Activated naive CD8-positive, alpha-beta T cell (primary cell): ENCODE results near the gene APRT.
"Not testable (repeated sequence)": the region's sequence is repeated elsewhere in the genome, so short reads cannot be mapped to it uniquely, and the experiment has no call there.

Experiments
- H3K27ac Mint-ChIP-seq: one replicate; pipeline ENCODE4 v1.8.0; 2021; ENCODE audit warnings: mixed read lengths
- H3K27me3 Mint-ChIP-seq: one replicate; pipeline ENCODE4 v1.8.0; 2021; ENCODE audit warnings: mixed read lengths
- H3K36me3 Mint-ChIP-seq: one replicate; pipeline ENCODE4 v1.8.0; 2021; ENCODE audit warnings: mixed read lengths
- H3K4me1 Mint-ChIP-seq: one replicate; pipeline ENCODE4 v1.8.0; 2021; ENCODE audit warnings: low read depth, mixed read lengths
- H3K4me3 Mint-ChIP-seq: one replicate; pipeline ENCODE4 v1.8.0; 2021; ENCODE audit warnings: mild to moderate bottlenecking, mixed read lengths
- H3K9me3 Mint-ChIP-seq: one replicate; pipeline ENCODE4 v1.8.0; 2021; ENCODE audit warnings: low read depth, mixed read lengths

APRT gene

DNA sequence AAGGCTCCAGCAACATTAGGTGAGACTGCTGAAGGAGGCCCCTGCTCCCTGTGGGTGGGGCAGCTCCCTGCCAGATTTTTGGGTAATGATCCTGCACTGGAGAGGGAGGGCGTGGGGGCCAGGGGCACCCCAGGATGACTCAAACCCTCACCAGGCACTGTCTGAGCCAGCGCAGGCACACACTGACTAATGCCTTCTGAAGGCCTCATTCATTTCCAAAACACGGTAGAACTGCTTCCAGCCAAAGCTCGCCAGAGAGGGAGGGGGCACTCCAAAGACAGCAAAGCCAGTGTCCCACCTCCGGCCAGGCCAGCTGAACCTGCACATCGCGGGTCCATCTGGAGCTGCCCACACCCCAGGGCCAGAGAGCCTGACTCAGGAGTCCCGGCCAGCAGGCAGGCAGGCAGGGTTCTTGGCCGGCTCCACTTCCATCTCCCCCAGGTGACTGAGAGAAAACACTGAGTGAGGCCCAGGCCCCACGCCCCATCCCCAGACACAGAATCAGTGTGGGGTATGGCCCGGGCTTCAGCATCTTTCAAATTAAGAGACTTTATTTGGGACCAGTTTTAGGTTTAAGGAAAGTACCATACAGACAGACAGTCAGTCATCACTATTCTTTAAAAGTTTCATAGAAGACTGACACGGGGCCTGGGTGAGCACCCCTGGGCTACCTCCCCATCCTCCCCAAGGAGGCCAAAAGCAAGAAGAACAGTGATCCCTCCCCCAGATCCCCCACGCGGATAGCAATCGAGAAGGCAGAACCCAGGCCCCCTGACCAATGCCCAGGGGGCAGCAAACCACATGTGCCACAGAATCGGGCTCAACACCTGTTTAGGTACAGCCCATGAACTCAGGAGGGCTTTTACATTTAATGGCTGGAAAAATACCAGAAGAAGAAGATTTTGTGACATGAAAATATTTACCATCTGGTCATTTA, 29.0 kb downstream of the APRT start:
- Mint-ChIP-seq H3K27ac (peak overlapping the region; percentile 88), H3K9me3 (no peaks in the 10 kb centered on the region), H3K4me1 (peaks cover 42% of the 10 kb centered on the region), H3K4me3 (peak overlapping the region; percentile 79), H3K36me3 (no peaks in the 10 kb centered on the region), H3K27me3 (no peaks in the 10 kb centered on the region)

DNA sequence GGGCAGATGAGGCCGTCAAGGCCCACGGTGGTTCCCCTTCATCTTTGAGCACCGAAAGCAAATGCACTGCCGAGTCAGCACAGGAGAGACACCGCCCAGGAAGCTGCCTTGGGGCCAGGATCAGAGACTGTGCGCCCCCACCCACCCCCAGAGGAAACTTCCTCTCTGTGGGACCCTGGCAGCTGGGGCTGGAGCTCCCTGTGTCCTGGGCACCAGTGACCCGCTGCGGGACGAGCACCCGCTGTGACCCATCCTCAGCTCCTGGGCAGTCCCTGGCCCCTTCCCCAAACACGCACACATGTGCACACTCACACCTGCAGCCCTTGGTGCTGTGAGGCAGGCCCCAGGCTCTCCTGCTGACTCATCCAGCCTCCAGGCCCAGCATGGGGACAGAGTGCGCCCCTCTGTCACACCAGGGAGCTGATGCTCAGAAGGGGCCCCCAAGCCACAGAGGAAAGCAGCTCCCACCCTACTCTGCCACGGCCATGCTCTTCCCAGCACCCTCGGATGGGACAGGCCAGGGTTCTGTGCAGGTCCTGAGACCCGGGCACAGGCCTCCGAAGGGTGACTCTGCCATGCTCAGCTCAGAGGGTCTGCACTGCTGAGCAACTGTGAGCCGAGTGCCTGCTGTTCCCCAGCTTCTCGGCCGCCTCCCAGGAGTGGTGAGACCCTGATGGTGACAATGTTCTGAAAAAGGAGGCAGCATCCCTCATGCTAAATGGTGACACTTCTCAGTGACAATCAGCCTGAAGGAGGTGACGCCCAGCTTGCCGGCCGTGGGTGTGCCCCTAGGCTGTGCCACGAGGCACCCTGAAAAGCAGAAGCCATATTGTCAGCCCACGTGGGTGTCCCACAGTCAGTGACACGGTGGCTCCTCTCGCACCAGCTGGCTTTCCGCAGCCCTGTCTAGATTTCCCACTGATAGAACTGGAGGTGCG, 30.3 kb downstream of the APRT start:
- no peaks in the 10 kb centered on the region for H3K27me3 Mint-ChIP-seq
- peak overlapping the region; percentile 88 for H3K27ac Mint-ChIP-seq
- H3K9me3 Mint-ChIP-seq: no peaks in the 10 kb centered on the region
- no peaks in the 10 kb centered on the region for H3K36me3 Mint-ChIP-seq
- H3K4me3 Mint-ChIP-seq: peak overlapping the region; percentile 79
- H3K4me1 Mint-ChIP-seq: peaks cover 42% of the 10 kb centered on the region

DNA sequence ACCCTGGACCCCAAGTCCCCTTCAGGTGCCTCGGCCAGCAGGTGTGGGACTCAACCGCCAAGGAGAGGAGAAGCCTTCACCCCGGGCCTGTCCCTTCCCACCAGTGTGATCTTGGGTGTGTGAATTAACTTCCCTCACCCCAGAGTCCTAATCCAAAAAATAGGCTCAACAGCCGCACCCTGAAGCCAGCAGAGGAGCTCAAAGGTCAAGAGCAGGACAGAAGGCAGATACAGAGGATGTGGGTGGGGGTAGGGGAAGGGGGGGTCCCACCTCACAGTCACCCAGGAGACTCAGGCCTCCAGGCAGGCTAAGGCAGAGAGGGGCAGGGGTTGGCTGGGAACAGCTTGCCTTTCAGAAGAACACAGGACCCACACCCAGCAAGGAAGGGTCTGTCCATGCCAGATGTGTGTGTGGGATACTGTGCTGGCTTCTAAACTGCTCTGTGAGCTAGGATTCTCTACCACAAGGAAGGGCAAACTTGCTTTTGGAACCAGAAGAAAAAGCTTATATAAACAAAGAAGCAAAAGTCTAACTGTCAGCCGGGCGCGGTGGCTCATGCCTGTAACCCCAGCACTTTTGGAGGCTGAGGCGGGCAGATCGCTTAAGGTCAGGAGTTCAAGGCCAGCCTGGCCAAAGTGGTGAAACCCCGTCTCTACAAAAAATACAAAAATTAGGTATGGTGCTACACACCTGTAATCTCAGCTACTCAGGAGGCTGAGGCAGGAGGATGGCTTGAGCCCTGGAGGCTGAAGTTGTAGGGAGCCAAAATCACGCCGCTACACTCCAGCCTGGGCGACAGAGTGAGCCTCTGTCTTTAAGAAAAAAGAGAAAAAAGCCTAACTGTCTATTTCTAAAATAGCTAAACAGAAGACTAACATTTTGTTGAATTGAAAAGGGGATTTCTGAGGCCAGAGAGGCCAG, 31.3 kb downstream of the APRT start:
- no peaks in the 10 kb centered on the region for H3K9me3 Mint-ChIP-seq
- peak overlapping the region; percentile 79 for H3K4me3 Mint-ChIP-seq
- H3K27ac Mint-ChIP-seq: peak overlapping the region; percentile 88
- H3K36me3 Mint-ChIP-seq: no peaks in the 10 kb centered on the region
- H3K4me1 Mint-ChIP-seq: peaks cover 42% of the 10 kb centered on the region
- H3K27me3 Mint-ChIP-seq: no peaks in the 10 kb centered on the region

DNA sequence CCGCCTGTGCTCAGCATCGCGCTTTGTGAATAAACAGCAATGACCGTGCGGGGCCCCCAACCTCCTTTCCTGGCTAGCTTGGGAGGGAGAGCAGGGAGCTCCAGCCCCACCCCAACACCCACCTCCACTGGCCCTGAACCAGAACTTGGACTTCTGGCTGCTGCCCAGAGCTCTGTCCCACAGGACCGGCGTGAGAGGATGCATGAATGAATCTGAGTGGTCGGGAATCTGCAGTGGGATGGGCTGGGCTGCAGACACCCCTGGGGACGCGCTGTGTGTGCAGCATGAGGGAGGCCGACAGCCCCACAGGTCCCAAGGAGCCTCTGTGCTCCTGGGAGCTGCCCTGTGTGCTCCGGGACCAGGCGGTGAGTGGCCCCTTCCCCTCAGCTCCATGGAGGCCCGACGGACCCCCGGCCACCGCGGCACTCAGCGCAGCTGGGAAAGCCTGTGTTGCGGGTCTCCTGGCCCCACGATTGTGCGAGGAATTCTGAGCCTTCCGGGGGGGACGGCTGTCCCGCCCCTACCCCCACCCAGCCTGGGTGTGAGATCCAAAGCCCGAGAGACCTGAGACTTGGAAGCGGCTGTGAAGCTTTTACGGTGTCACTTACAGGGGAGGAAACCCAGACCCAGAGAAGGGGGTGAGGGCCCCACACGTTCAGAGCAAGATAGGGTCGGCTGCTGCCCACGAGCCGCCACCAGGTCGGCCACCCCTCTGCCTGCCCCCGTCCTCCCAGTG, 32.2 kb downstream of the APRT start:
- no peak overlapping the region for H3K4me3 Mint-ChIP-seq
- no peaks in the 10 kb centered on the region for H3K9me3 Mint-ChIP-seq
- peak overlapping the region; percentile 16 for H3K27ac Mint-ChIP-seq
- H3K36me3 Mint-ChIP-seq: no peaks in the 10 kb centered on the region
- no peaks in the 10 kb centered on the region for H3K27me3 Mint-ChIP-seq
- H3K4me1 Mint-ChIP-seq: peaks cover 42% of the 10 kb centered on the region

DNA sequence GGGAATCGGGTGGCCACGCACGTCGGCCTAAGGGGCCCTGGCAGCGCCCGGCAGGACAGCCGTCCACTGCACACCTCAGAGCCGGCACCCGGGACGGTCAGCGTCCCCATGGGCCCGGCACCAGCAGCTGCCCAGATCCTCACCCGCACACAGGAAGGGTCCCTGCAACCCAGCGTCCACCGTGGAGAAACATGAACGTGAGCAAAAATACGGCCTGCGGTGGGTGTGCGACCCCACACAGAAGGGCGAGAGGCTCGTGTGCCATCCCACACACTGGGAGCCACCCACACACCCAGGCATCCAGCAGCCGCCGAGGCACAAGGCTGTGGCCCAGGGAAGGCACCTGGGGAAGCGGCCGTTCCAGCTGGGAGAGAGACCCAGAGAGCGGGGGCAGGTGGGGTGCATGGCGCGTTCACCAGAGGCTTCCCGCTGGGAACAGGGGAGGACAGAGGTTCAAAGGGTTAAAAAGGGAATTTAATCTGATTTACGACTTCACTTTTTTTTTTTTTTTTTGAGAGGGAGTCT, 33.1 kb downstream of the APRT start:
- H3K27ac Mint-ChIP-seq: no peak overlapping the region
- no peaks in the 10 kb centered on the region for H3K27me3 Mint-ChIP-seq
- peaks cover 44% of the 10 kb centered on the region for H3K4me1 Mint-ChIP-seq
- H3K4me3 Mint-ChIP-seq: no peak overlapping the region
- H3K9me3 Mint-ChIP-seq: no peaks in the 10 kb centered on the region
- no peaks in the 10 kb centered on the region for H3K36me3 Mint-ChIP-seq

DNA sequence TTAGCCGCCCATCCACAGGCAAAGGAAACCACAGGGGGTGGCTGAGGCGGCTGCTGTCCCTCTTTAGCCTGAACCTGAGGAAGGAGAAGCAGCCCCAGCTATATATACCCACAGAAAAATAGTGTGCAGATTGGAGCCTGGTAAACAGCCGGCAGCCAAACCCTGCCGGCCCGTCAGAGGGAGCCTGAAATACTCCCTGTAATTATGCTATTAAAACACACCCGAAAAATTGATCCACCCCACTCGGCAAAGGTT, 33.5 kb downstream of the APRT start:
- H3K4me1 Mint-ChIP-seq: peaks cover 40% of the 10 kb centered on the region
- H3K27me3 Mint-ChIP-seq: no peaks in the 10 kb centered on the region
- no peaks in the 10 kb centered on the region for H3K9me3 Mint-ChIP-seq
- no peaks in the 10 kb centered on the region for H3K36me3 Mint-ChIP-seq
- no peak overlapping the region for H3K4me3 Mint-ChIP-seq
- no peak overlapping the region for H3K27ac Mint-ChIP-seq

DNA sequence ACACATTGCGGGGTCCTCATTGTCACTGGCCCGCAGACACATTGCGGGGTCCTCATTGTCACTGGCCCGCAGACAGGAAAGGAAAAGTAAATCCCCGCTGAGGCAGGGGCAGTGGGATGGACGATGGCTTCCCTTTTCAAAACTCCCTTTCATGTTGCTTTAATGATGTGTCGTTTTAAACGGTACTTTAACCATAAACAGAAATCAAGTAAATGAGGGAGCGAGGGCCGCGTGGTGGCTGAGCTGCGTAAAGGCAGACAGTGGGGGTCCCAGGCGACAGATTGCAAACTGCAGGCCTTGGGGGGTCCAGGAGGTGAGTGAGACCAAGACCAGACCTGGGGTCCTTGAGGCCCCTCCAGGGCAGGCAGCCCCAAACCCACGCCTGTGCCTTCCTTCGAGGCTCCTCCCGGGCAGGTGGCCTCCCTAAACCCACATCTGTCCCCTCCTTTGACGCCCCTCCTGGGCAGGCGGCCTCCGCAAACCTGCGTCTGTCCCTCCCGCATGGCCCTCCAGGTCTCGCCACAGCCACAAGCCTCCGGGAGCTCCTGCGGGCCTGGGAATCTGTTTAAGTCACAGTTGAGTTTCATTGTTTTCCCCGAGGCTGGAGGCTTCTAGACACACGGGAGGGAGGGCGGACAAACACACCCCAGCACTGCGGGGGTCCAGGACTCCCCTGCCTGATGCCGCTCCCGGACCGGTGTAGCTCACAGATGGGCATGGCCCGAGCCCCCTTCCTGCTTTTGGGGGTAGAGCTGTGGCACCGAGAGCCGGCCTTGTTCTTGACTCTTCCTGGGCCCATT, 34.1 kb downstream of the APRT start:
- no peak overlapping the region for H3K27ac Mint-ChIP-seq
- no peaks in the 10 kb centered on the region for H3K9me3 Mint-ChIP-seq
- H3K36me3 Mint-ChIP-seq: no peaks in the 10 kb centered on the region
- H3K4me3 Mint-ChIP-seq: no peak overlapping the region
- no peaks in the 10 kb centered on the region for H3K27me3 Mint-ChIP-seq
- peaks cover 34% of the 10 kb centered on the region for H3K4me1 Mint-ChIP-seq

DNA sequence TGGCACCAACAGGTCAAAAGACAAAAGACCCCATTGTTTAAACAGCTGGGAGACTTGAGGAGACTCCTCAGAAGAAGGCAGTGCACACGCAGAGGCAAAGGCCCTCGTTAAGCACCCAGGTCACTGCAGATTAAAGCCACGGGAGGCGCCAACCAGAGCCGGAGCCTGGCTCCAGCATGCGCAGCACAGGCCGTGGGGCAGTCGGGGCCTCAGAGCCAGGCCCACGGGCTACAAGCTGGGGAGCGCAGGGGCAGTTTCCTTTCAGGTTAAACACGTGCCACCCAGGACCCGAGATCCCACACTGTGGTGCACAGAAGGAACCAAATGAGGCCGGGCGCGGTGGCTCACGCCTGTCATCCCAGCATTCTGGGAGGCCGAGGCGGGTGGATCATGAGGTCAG, 35.9 kb downstream of the APRT start:
- Mint-ChIP-seq H3K9me3 (no peaks in the 10 kb centered on the region), H3K4me1 (peaks cover 20% of the 10 kb centered on the region), H3K4me3 (no peak overlapping the region), H3K27me3 (no peaks in the 10 kb centered on the region), H3K36me3 (no peaks in the 10 kb centered on the region), H3K27ac (no peak overlapping the region)

DNA sequence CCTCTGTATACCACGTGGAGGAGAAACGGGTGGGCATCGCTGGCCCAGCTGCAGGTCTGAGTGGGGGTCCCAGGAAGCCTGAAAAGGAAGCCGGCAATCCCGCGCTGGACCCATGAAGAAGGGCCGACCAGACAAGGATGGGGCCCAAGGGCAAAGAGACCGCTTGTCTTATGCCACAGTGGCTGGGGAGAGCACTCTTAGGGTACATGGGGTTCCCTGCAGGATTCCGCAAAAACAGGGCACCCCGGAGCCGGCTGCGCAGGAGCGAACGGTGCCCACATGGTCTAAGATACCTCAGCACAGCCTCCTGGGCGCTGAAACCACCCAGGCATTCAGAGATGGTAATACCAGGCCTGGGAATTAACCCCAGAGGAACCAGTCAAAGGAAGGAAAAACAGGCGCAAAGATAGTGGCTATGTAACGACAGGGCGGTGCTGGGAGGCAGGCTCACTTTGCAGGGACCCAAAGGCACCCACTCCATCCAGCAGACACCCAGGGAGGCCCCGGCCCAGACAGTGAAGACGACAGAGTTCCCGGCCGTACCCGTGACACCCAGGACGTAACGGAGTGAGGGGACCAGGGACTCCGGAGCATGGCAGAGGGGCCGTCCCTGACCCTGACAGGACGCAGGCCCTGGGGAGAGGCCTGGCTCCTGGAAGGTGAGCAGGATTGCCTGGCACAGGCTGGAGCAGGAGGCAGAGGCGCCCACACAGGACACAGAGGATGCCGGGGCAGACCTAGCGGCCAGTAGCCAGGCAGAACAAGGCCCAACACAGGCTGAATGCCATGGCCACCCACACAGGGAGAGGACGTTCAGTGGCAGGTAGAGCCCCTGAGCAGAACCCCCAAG, 37.0 kb downstream of the APRT start:
- no peak overlapping the region for H3K27ac Mint-ChIP-seq
- no peaks in the 10 kb centered on the region for H3K9me3 Mint-ChIP-seq
- H3K36me3 Mint-ChIP-seq: no peaks in the 10 kb centered on the region
- H3K4me3 Mint-ChIP-seq: no peak overlapping the region
- H3K27me3 Mint-ChIP-seq: no peaks in the 10 kb centered on the region
- H3K4me1 Mint-ChIP-seq: peaks cover 11% of the 10 kb centered on the region

DNA sequence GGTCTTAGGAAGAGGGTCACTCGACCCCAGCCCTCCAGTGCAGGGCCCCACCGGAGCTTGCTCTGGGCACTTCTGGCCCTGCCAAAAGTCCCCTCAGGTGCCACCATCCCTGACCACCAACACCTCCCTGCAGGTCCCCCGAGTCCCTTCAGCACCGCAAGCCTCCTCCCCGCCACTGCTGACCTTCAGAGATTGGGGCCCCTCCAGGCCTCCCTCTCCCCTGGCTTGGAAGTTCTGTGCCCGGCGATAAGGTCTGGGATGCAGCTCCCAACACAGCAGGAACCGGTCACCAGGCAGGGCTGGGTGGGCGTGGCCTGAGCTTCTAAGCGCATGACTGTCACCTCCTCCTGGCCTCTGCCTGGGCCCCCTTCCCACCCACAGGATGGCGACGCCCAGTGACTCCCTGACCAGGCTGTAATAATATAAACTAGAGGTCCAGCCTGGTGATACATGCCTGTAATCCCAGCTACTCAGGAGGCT, 37.9 kb downstream of the APRT start:
- no peaks in the 10 kb centered on the region for H3K9me3 Mint-ChIP-seq
- H3K27me3 Mint-ChIP-seq: no peaks in the 10 kb centered on the region
- no peak overlapping the region for H3K27ac Mint-ChIP-seq
- no peak overlapping the region for H3K4me3 Mint-ChIP-seq
- H3K36me3 Mint-ChIP-seq: no peaks in the 10 kb centered on the region
- peaks cover 17% of the 10 kb centered on the region for H3K4me1 Mint-ChIP-seq

DNA sequence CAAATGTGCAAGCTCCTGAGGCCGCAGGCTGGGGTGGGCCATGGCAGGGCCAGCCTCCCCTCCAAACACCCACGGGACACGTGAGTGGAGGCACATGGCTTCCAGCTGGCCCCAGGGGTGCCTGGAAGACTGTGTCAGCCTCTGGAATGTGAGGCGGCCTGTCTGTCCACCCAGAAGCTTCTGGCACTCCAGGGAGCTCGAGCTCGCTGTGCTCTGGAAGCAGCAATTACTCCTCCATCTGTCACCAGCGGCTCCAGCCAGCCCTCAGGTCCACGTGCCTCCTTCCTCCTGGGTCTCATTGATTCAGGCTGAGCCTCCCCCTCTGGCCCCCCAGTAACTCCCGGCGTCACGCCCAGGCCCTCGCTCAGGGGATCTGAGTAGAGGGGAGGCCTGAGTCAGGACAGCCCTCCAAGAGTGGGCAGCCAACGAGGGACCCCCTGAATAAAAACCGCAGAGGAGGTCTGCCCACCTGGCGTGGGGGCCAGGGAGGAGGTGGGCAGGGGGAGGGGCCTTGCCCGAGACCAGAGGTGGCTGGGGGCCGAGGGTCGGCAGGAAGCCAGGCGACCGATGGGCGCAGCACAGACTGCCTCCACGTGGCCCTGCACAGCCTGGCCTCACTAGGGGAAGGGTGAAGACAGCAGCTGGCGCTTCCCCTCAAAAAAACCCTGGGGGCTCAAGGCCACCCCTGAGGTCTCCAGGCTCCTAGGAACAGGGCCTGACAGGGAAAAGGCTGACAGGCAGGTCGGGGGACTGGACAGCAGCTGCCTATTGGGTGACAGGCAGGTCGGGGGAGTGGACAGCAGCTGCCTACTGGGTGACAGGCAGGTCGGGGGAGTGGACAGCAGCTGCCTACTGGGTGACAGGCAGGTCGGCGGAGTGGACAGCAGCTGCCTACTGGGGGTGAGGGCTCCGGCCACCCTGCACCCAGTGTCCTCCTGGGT, 38.6 kb downstream of the APRT start:
- H3K27ac Mint-ChIP-seq: no peak overlapping the region
- no peak overlapping the region for H3K4me3 Mint-ChIP-seq
- H3K27me3 Mint-ChIP-seq: no peaks in the 10 kb centered on the region
- H3K4me1 Mint-ChIP-seq: peaks cover 16% of the 10 kb centered on the region
- H3K36me3 Mint-ChIP-seq: no peaks in the 10 kb centered on the region
- H3K9me3 Mint-ChIP-seq: no peaks in the 10 kb centered on the region

DNA sequence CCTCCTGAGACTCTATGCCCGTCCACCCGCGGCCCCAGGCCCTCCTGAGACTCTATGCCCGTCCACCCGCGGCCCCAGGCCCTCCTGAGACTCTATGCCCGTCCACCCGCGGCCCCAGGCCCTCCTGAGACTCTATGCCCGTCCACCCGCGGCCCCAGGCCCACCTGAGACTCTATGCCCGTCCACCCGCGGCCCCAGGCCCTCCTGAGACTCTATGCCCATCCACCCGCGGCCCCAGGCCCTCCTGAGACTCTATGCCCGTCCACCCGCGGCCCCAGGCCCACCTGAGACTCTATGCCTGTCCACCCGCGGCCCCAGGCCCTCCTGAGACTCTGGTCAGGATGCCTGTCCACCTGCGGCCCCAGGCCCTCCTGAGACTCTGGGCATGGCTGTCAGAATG, 39.9 kb downstream of the APRT start:
- not testable (repeated sequence) for H3K4me3 Mint-ChIP-seq, H3K36me3 Mint-ChIP-seq, H3K27me3 Mint-ChIP-seq, H3K27ac Mint-ChIP-seq, H3K9me3 Mint-ChIP-seq
- H3K4me1 Mint-ChIP-seq: peaks cover 21% of the 10 kb centered on the region
